Adrenal gland (tissue), 5 donors: Measurements from ENCODE around the gene CAB39.

Experiments used
- CTCF ChIP-seq, 6 experiments: fragments of 450-650 bp in 4 of 6; fragments of 200-600 bp in 2 of 6; sonication (generic) in 1 of 6; IDR thresholded peaks; 1 replicate in 5 of 6; 2 replicates in 1 of 6; pipeline versions ENCODE4 v1.5.1 to v1.8.0; 2016 to 2021; ENCODE audit warnings: antibody characterized with exemption in 6 of 6, mild to moderate bottlenecking in 2 of 6, moderate library complexity in 1 of 6
- POLR2A ChIP-seq, 2 donors: fragments of 450-650 bp; IDR thresholded peaks; one replicate each; pipeline ENCODE4 v1.6.1; 2017; ENCODE audit warnings: antibody characterized with exemption in 2 of 2, mild to moderate bottlenecking in 2 of 2, moderate library complexity in 1 of 2
- donor health status: DM: no; HTN: no; CAD: no.

- TF ChIP-seq CTCF (IDR thresholded peaks at IDR 0.05) (no peak), POLR2A (IDR thresholded peaks at IDR 0.05) (no peak)
Observed at GRCh38 chr2:230731512-230731911, 18.9 kb downstream of the CAB39 start.
